SKM-1 treated with dmso at 0.1 percent for 144 hours (cell line): ENCODE results near the gene PPT1.
"Not testable (repeated sequence)": the region's sequence is repeated elsewhere in the genome, so short reads cannot be mapped to it uniquely, and the experiment has no call there.

ENCODE experiments used
- DNase-seq: peaks from one replicate; lab custom pipeline; 2025; ENCODE audit not compliant: unreplicated experiment; lab: John Stamatoyannopoulos, UW

The PPT1 gene

DNA sequence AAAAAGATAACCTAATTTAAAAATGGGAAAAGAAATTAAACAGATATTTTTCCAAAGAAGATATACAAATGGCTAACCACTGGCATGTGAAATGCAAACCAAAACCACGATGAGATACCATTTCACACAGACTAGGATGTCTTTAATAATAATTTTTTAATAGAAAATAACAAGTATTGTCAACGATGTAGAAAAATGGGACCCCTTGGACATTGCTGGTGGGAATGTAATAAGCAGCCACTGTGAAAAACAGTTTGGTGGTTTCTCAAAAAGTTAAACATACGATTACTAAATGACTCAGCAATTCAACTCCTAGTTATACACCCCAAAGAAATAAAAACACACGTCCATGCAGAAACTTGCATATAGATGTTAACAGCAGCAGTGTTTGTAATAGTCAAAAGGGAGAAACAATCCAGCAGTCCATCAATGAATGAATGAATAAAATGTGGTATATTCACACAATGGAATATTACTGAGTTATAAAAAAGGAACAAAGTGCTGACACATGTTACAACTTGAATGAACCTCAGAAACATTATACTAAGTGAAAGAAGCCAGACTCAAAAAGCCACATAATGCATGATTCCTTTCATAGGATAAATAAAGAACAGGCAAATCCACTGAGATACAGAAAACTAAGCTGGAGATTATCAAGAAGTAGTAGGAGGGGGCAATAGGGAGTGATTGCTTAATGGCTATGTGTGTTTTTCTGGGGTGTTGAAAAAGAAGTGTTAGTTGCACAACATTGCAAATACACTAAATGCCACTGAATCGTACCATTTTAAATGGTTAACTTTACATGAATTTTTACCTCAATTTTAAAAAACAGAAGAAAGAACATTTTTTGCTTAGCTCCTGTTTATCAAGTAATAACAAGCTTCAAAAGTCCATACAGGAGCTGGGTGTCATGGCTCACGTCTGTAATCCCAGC, 4.1 kb downstream of the PPT1 start:
- DNase-seq: no peak

DNA sequence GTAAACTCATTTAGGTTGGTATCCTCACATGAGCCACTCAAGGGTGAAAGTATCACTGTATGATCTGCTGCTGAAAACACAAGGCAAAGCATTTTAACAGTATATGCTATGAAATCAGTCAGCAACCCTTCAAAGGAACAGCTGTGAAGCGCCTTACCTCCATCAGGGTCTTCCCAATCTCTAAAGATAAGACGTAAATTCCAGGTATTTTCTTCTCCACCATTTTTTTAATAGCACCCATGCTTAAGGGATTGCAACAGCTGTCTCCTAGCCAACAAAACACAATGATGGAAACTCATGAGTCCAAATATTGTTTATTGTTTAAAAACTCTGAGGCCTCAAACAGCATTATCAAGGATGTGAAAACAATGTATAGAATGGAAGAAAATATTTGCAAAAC, 4.8 kb downstream of the PPT1 start:
- DNase-seq: no peak

DNA sequence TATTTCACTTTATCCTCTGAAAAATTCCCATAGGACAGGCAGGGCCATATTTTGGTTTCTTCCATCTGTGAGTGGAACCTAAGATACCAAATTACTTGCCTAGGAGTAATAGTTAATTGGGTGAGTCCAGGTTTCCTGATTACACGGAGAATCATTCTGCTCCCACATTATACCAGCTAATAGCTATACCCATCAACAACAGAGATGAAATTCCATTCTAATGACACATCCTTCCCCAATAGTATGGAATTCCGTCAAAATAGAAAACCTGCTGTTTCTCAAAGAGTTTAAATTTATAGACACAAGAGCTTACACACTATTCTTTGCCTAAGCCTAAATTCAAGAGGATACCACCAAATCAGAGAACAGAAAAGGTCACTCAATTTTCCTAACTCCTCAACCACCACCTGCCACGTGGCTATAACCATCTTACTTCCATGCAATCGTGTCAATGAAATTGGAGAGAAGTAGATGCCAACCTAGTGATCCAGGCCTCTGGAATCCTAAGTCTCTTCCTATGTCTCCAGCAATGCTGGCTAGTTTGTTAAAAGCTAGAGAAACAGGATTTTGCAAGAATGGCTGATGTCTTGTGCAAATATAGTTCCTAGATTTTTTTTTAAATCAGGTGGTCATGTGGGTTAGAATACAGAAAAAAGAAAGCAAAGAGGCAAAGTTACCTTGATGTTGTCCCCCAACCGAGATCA, 6.2 kb downstream of the PPT1 start:
- no peak for DNase-seq

DNA sequence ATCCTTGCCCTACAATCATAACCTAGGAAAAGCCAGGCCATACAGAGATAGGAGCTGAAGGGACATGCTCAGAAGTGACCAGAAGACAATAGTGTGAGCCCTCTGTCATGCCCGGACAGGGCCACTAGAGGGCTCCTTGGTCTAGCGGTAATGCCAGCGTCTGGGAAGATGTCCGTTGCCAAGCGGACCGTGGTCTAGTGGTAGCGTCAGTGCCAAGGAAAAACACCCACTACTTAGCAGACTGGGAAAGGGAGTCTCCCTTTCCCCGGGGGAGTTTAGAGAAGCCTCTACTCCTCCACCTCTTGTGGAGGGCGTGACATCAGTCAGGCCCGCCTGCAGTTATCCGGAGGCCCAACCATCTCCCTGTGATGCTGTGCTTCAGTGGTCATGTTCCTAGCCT, 12.3 kb downstream of the PPT1 start:
- not testable (repeated sequence) for DNase-seq

DNA sequence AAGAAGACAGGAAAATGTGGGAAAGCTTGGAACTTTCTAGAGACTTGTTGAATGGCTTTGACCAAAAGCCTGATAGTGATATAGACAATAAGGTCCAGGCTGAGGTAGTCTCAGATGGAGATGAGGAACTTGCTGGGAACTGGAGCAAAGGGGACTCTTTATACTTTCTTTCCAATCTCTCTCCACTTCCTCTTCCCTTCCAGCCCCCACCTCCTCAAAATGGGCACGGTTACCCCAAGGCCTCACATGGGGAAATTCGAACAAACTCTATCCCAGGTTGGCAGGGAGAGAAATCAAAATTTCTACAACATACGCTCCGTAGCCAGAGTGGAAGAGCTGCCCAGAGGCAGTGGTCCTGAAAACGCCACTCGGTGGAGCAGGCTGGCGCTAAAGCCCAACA, 15.2 kb downstream of the PPT1 start:
- DNase-seq: peak; percentile 39

DNA sequence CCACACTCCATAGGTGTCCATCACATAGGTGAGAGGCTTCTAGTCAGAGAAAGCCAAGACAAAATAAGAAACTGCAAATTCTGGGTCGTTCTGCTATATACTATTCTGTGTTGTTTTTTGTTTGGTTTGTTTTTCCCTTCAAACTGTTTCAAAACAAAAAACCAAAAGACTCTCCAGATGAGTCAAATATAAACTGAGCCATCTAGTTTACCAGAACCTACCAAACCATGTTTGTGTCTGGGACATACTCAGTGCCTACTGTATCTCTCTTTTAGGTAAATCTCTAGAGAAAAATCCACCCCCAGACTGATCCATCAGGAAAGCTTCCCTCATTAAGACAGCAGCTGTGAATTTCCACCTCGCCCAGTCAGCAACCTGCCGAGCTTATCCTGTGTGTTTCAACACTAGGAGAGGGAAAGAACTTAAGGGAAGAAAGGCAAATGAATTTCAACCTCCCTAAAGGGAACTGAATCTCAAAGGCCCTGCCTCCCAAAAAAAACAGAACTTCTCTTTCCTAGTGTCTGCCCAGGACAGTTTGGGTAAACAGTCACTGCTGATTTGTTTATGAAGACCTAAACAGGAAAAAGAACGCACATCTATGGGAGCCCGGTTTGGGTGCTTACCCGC, 17.2 kb downstream of the PPT1 start:
- no peak for DNase-seq

DNA sequence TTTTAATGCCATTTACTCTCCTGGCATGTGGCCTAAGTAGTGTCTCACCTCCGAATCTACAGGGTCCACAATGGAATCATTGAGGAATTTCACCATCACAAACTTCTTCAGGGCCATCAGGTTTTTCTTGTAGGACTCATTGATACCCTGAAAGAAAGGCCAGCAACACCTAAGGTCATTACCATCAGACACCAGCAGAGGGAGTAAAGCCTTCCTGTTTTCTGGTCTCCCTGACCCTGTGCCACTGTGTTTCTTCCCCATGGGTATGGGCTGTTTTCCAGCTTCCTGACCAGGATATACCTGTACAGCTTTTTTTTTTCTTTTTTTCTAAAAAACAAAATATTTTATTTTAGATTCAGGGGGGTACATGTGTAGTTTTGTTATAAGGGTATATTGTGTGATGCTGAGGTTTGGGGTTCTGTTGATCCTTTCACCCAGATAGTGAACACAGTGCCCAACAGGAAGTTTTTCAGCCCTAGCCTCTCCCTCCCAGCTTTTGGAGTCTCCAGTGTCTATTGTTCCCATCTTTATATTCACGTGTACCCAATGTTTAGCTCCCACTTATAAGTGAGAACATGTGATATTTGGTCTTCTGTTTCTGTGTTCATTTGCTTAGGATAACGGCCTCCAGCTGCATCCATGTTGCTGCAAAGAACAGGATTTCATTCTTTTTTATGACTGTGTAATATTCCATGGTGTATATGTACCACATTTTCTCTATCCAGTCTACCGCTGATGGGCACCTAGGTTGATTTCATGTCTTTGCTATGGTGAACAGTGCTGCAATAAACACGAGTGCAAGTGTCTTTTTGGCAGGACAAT, 18.3 kb downstream of the PPT1 start:
- peak; percentile 58 for DNase-seq

DNA sequence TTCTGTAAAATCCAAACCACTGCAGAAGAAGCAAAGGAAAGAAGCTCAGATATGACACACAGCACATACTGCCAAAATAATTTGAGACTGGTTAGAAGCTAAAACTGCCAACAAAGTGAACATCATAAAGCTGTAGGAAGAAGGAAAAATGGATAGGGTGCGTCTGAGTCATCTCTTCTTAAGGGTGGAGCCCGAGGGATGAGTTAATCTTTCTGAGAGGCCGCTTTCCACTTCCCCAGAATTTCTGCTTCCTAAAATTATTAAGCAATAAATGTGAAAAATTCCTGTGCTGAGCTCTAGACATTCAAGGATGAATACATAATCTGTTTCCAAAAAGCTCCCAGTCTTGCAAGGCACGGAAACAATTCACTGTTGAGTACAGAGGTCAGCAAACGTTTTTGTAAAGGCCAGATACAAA, 20.1 kb downstream of the PPT1 start:
- DNase-seq: no peak

DNA sequence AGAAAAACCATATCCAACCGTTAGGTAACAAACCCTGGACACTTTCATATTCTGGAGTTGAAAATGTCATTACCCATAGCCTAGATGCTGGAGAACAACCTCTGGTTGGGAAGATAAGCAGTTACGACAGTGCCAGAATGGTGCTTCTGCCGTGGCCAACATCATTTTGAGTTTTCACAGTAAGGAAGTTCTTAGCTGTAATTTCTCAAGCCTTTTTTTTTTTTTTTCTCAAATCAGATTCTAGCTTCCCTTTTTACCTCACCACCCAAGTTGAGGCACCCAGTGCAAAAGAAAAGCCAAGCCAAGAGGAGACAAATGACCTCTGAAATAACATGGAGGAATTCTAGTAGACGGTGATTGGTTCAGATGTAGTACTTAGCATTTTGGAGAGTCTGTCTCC, 21.8 kb downstream of the PPT1 start:
- DNase-seq: peak; percentile 27

DNA sequence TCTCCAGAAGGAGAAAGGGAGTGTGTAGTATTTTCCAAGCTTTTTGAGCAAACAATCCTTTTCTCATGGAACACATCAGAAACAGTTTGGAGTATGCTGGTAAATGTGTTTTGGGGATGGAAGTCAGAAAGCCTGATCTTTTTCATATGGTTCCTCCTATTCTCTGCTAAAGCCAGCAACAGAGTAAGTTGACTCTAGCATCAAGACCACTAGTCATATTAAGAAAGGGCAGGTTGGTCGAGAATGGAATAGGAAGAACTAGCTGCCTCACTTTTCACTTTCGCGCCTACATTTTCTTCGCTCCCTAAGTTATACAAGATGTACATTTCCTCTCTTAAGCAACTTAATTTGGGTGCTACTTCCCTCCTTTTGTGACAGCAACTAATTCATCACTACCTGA, 24.0 kb downstream of the PPT1 start:
- no peak for DNase-seq

DNA sequence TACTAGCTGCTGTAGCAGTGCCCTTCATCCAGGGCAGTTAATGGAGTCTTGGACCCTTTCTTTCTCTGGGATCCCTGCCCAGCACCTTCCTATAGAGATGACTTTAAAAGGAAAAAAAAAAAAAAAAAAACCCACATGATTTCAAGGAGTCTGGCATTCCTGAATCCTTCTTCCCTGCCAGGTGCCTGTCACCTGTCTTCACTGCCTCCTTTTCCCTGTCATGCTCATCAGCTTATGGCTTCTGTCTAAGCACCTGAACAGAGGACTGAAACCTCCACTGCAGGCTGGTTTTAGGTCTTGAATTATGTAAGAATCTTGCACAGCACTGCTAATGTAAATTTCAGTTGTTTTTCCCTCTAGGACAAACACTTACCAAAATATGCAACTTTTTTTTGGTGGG, 24.9 kb downstream of the PPT1 start:
- no peak for DNase-seq

DNA sequence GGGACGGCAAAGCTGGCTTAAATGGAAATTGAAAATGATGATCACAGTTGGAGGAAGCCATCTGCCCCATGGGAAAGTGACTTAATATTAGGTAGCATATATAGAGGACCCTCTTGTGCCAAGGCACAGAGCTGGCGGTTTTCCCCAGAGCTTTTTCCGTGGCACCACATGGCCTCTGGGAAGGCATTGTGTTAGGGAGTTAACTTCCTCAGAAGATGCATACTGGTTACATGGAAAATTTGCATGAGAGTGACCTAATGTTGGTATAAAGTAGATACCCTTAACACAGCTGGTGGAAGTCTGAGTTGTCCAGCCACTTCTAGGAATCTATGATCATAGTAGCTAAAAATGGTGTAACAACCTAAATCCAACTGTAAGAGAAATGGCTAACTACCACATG, 29.2 kb downstream of the PPT1 start:
- no peak for DNase-seq

DNA sequence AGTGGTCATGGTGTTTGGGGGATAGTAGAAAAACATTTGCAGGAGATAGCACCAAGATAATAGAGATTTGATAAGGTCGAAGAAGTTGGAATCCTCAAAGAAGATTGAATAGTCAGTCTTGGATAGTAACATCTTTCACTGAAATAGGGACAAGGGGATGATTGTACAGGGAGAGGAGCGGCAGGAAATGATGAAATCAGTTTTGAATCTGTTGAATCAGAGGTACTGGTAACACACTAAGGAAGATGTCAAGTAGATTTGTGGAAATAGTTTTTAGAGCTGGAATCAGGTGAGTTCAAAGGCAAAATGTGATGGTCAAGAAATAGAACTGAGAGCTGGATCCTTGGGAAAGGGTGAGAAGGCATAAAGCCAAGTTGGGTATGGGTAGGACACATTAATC, 30.0 kb downstream of the PPT1 start:
- no peak for DNase-seq

DNA sequence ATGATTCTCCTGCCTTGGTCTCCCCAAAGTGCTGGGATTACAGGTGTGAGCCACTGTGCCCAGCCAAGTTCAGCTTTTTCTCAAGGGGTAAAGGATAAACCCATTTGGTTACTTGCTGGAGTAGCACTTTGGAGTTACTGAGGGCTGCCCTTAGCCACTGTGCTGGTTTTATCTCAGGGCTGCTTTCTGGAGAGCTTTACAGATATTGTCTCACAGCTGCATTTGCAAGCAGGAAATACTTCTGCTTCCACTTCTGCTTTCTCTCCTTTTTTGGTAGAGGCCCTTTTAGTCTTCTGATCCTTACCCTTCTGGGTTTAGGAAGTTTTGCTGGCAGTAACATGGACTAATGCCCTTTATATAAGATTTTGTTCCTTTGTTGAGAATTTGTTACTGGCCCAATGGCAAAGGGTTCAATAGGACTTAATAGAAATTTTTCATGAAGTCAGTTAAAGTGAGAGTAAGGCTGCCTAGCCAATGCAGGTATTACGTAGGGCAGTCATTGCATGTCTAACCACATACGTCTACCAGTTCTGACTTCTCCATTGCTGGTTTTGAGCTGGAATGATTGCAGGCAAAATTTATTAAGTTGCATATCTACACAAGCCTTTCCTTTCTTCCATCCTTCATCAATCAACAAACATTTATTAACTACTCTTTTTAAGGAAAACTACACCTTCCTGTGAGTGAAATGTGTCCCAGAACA, 32.1 kb downstream of the PPT1 start:
- DNase-seq: peak; percentile 86

DNA sequence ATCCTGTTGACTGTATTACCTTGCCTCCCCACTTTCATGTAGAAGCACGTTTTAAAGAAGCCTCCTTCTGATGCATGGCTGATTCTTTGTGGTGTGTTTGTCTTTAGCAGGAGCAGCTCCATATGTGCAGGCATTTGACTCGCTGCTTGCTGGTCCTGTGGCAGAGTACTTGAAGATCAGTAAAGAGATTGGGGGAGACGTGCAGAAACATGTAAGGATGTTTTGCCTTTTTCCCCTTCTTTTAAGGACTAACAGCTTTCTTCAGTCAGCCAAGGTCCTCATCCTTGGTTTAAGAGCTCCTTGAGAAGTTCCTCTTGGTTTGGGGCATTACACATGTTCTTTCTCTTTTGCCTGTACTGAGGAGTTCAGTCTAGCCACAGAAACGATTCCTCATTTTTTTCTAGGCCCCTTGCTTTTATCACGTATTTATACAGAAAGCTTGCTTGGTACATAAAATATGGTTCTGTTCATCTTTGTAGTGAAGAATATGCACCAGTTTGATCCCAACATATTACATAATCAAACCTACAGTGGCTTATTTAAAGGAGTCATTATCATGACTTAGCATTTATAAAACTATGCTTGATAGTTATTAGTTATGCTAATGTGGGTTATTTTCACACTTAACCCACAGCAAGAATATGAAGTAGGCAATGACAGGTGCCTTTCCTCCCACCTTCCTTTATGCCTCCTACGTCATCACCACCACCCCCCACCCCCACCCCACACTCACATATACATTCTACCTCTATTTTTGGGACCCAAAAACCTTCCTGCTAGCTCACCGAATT, 36.9 kb downstream of the PPT1 start:
- DNase-seq: peak; percentile 43

DNA sequence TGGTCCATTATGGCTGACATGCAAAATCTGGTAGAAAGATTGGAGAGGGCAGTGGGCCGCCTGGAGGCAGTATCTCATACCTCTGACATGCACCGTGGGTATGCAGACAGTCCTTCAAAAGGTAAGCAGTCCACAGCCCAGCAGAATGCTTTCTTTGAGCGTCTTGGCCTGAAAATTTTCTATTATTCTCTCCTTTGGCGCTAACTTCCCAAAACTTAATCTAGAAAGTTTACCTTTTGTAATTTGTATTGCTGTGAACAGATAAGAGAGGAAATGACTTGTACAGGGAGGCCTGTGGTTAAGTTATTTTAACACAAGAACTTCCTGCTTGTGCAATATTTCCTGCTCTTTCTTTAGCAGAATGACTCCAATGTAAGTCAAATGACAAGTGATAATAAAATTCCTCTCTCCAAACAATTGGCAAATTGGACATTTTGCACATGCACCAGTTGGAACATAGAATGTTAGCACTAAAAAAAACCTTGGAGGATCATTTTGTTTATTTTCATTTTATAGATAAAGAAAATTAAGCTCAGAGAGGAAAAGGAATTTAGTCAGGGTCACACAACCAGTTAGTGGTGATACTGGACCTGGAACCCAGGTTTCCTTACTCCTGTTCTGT, 37.6 kb downstream of the PPT1 start:
- peak; percentile 91 for DNase-seq

DNA sequence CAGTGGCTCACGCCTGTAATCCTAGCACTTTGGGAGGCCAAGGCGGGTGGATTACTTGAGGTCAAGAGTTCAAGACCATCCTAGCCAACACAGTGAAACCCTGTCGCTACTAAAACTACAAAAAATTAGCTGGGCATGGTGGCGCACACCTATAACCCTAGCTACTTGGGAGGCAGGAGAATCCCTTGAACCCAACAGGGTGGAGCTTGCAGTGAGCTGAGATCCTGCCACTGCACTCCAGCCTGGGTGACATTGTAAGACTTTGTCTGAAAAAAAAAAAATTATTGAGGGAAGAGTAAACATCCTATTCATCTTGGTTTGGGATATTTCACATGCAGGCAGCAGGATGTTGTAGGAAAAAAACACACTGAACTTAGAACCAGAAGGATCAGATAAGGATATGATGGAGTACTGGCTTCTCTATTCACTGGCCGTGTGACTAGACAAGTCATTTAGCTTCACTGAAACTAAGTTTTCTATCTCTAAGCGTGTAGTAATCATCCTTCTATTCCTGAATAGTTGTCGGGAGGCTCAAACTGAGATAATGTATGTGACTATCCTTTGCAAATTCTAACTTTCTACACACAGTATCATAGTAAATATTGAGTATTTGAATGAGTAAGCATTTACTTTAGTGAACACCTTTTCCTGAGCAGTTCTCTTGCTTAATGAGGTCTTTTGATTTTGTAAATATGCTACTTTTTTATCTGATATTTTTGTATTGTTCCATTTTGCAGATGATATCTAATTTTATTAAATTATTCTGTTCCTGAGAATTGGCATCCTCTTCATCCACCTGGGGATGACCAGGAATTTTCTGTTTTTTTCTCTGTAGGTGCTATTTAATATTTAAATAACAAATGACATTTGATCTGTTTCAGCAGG, 38.4 kb downstream of the PPT1 start:
- DNase-seq: no peak

DNA sequence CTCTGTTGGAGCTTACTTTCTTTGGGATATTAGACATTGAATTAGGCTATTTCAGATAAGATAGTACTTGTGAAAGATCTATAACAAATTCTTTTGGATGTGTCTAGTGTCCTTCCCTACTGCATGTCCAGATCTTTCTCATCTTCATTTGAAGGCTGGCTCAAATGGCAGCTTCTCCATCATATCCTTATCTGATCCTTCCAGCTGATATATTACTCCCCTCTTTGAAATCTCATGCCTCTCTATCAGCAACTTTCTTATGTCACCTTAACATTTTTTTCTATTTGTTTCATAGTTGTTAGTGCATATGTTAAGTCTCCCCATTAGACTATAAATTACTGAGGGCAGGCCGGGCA, 39.0 kb downstream of the PPT1 start:
- no peak for DNase-seq
